DOHH2 (cell line): ENCODE measurements around the gene SPTLC1.

Experiments used
- H3F3A ChIP-seq: fragments of 200-600 bp; sonication (generic), shearing (Covaris generic); 2 replicates; pipeline ENCODE4 v1.6.0; 2016; ENCODE audit warnings: antibody characterized with exemption, mild to moderate bottlenecking; ENCODE audit not compliant: control insufficient read depth, insufficient read depth
- H3K27ac ChIP-seq: fragments of 200-600 bp; sonication (generic); 2 replicates; pipeline ENCODE4 v1.5.1; 2014; ENCODE audit warnings: low read depth, mild to moderate bottlenecking, low read length, moderate library complexity
- H3K27me3 ChIP-seq: fragments of 200-600 bp; sonication (generic); 2 replicates; pipeline ENCODE4 v1.6.1; 2014; ENCODE audit warnings: mild to moderate bottlenecking, low read length, mixed read lengths; ENCODE audit not compliant: control insufficient read depth
- H3K36me3 ChIP-seq: fragments of 200-600 bp; sonication (generic); 2 replicates; pipeline ENCODE4 v1.6.1; 2014; ENCODE audit warnings: mild to moderate bottlenecking, low read length, moderate library complexity, mixed read lengths; ENCODE audit not compliant: control insufficient read depth
- H3K4me1 ChIP-seq: fragments of 200-600 bp; sonication (generic); 2 replicates; pipeline ENCODE4 v1.6.1; 2014; ENCODE audit warnings: mild to moderate bottlenecking, low read length, mixed read lengths; ENCODE audit not compliant: control insufficient read depth
- H3K4me2 ChIP-seq: fragments of 200-600 bp; sonication (generic); 2 replicates; pipeline ENCODE4 v1.6.0; 2014; ENCODE audit warnings: mild to moderate bottlenecking, low read length, moderate library complexity
- H3K4me3 ChIP-seq: fragments of 200-600 bp; sonication (generic); 2 replicates; pipeline ENCODE4 v1.5.1; 2014; ENCODE audit warnings: mild to moderate bottlenecking, low read length, mixed read lengths
- H3K79me2 ChIP-seq: fragments of 200-600 bp; sonication (generic); 2 replicates; pipeline ENCODE4 v1.6.1; 2014; ENCODE audit warnings: mild to moderate bottlenecking, low read length, mixed read lengths; ENCODE audit not compliant: control insufficient read depth
- H3K9me2 ChIP-seq: fragments of 200-600 bp; sonication (generic); replicated peaks from 2 replicates; pipeline ENCODE4 v1.6.1; 2014; ENCODE audit warnings: mild to moderate bottlenecking, low read length, mixed read lengths; ENCODE audit not compliant: control insufficient read depth
- H3K9me3 ChIP-seq: fragments of 200-600 bp; sonication (generic); 2 replicates; pipeline ENCODE4 v1.6.1; 2014; ENCODE audit warnings: antibody characterized with exemption, low read length, mixed read lengths; ENCODE audit not compliant: control insufficient read depth, insufficient read depth
- H4K20me1 ChIP-seq: fragments of 200-600 bp; sonication (generic); 2 replicates; pipeline ENCODE4 v1.6.0; 2014; ENCODE audit warnings: low read depth, mild to moderate bottlenecking, antibody characterized with exemption, low read length, moderate library complexity; ENCODE audit not compliant: control insufficient read depth, insufficient read depth
- CTCF ChIP-seq: fragments of 200-600 bp; sonication (generic); IDR thresholded peaks from one replicate; pipeline ENCODE4 v1.5.1; 2014; ENCODE audit warnings: antibody characterized with exemption, mild to moderate bottlenecking, low read depth, low read length; ENCODE audit not compliant: poor library complexity, severe bottlenecking
- EZH2phosphoT487 ChIP-seq: fragments of 200-600 bp; sonication (generic); IDR thresholded peaks from 2 replicates; pipeline ENCODE4 v1.6.1; 2017; ENCODE audit warnings: borderline replicate concordance, mild to moderate bottlenecking, antibody characterized with exemption, low read length, moderate library complexity, mixed read lengths

SPTLC1 gene

GRCh38 chr9:92066168-92066567 lies 49.0 kb downstream of the SPTLC1 start:
- H3K9me3 ChIP-seq: peaks cover 6% of the 10 kb centered on the region; the same call in 1 of the 2 replicates
- H3K27ac ChIP-seq: no peak overlapping the region
- no peaks in the 10 kb centered on the region for H4K20me1 ChIP-seq
- no peak for TF ChIP-seq EZH2phosphoT487
- no peak for TF ChIP-seq CTCF
- H3K4me1 ChIP-seq: no peaks in the 10 kb centered on the region
- H3K79me2 ChIP-seq: peaks cover 6% of the 10 kb centered on the region
- no peaks in the 10 kb centered on the region for H3K9me2 ChIP-seq
- H3K4me2 ChIP-seq: no peak overlapping the region
- peaks cover 72% of the 10 kb centered on the region for H3K36me3 ChIP-seq
- no peaks in the 10 kb centered on the region for H3F3A ChIP-seq
- H3K27me3 ChIP-seq: no peaks in the 10 kb centered on the region
- no peak overlapping the region for H3K4me3 ChIP-seq

GRCh38 chr9:92064711-92065110 lies 50.5 kb downstream of the SPTLC1 start:
- Histone ChIP-seq H3K36me3 (peaks cover 75% of the 10 kb centered on the region), H3K27ac (no peak overlapping the region), H3K27me3 (no peaks in the 10 kb centered on the region), H3K4me3 (no peak overlapping the region), H3K79me2 (peaks cover 7% of the 10 kb centered on the region), H4K20me1 (no peaks in the 10 kb centered on the region), H3F3A (no peaks in the 10 kb centered on the region), H3K9me2 (no peaks in the 10 kb centered on the region), H3K4me2 (no peak overlapping the region), H3K9me3 (peaks cover 7% of the 10 kb centered on the region; the same call in 1 of the 2 replicates), H3K4me1 (no peaks in the 10 kb centered on the region)
- TF ChIP-seq EZH2phosphoT487: no peak
- TF ChIP-seq CTCF: no peak

GRCh38 chr9:92061184-92061583 lies 54.0 kb downstream of the SPTLC1 start:
- Histone ChIP-seq H3K27me3 (no peaks in the 10 kb centered on the region), H3K27ac (no peak overlapping the region), H3F3A (no peaks in the 10 kb centered on the region), H3K9me2 (no peaks in the 10 kb centered on the region), H3K79me2 (peaks cover 7% of the 10 kb centered on the region), H3K36me3 (peaks cover 80% of the 10 kb centered on the region), H3K4me2 (no peak overlapping the region), H4K20me1 (no peaks in the 10 kb centered on the region), H3K4me3 (no peak overlapping the region), H3K9me3 (peaks cover 7% of the 10 kb centered on the region; the same call in 1 of the 2 replicates), H3K4me1 (no peaks in the 10 kb centered on the region)
- no peak for TF ChIP-seq EZH2phosphoT487
- TF ChIP-seq CTCF: no peak
